HG03175 (cell line): Measurements from ENCODE around the gene PM20D1.

ENCODE experiments used
- ATAC-seq: cut with Tn5 transposase; IDR thresholded peaks from one replicate; pipeline ENCODE4 v1.9.1; 2021; ENCODE audit warnings: mild to moderate bottlenecking, moderate library complexity; ENCODE audit not compliant: unreplicated experiment

The PM20D1 gene

GRCh38 chr1:205843036-205843859 lies 6.7 kb downstream of the PM20D1 start:
- ATAC-seq = no peak

- ATAC-seq = no peak
Measured at GRCh38 chr1:205842229-205842628, 7.7 kb downstream of the PM20D1 start.

GRCh38 chr1:205840146-205840923 lies 9.6 kb downstream of the PM20D1 start:
- no peak for ATAC-seq

- ATAC-seq = no peak
Measured at GRCh38 chr1:205837382-205837970, 12.5 kb downstream of the PM20D1 start.

GRCh38 chr1:205834751-205835150 lies 15.2 kb downstream of the PM20D1 start:
- ATAC-seq = no peak

GRCh38 chr1:205832326-205832751 lies 17.6 kb downstream of the PM20D1 start:
- ATAC-seq = no peak

GRCh38 chr1:205827623-205828022 lies 22.3 kb downstream of the PM20D1 start:
- ATAC-seq = no peak

DNA sequence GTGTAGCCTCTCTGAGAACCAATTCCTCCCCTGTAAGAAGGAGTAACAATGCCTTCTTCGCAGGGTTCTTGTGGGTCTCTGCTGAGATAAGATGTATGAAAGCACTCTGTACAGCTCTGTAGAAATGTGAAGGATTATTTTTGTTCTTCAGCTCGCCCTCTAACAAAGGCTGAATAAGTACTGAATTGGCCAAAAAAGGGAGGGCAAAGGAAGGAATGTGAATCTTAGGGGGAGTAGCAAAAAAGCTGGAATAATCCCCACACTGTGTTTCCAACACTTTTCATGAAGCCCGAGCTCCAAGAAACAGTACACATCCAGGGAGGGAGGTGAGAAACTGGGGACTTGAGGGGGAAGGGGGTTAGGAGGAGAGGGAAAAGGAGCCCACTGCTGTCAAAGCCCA lies 22.9 kb downstream of the PM20D1 start:
- ATAC-seq = no peak

DNA sequence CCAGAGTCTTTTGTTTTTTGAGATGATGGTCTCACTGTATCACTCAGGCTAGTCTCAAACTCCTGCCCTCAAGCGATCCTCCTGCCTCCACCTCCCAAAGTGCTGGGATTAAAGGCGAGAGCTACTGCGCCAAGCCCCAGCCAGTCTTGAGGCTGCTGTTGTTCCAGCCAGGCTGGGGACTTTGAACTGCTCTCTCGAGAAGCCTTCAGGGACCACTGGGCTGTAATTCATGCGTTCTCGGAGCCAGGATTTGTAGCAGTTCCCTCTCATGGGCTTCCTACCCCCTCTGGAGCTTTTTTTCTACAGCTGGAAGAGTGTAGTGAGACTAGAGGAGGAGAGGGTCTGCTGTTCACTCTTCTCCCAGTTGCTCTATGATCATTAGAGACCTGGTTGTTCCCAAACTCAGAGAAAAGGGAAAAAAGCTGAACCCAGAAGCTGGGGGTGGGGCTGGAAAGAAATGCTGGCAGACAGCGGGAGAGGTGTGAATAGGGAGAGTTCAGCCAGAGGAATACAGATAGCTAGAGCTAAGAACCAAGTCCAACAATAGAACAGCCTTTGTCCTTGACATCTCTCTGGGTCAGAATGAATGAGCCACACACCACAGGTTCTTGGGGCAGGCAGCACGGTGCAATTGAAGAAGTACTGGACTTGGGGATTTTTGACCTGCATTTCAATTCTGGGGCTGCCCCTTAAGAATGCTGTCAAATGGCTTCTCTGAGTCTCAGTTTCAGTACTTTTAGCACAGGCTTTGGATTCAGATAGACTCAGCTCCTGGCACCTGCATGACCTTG lies 23.7 kb downstream of the PM20D1 start:
- no peak for ATAC-seq

DNA sequence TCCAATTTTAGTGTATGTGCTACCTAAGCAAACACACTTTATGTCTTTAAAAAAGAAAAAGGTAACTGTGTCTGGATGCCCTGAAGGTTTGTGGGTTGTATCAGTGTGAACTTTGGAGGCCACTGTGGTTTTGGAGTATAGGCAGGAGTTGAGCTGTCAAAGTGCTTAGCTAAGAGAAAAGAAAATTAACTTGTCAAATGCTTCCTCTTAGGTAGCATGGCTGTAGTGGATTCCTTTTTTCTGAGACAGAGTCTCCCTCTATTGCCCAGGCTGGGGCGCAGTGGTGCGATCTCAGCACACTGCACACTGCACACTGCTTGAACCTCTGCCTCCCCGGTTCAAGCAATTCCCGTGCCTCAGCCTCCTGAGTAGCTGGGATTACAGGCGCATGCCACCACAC lies 25.8 kb downstream of the PM20D1 start:
- no peak for ATAC-seq

DNA sequence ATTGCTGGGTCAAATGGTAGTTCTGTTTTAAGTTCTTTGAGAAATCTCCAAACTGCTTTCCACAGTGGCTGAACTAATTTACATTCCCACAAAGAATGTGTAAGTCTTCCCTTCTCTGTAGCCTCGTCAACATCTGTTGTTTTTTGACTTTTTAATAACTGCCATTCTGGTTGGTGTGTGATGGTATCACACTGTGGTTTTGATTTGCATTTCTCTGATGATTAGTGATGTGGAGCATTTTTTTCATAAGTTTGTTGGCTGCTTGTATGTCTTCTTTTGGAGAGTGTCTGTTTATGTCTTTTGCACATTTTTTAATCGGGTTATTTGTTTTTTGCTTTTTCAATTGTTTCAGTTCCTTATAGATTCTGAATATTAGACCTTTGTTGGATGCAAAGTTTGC lies 26.7 kb downstream of the PM20D1 start:
- peak; percentile 61 for ATAC-seq

DNA sequence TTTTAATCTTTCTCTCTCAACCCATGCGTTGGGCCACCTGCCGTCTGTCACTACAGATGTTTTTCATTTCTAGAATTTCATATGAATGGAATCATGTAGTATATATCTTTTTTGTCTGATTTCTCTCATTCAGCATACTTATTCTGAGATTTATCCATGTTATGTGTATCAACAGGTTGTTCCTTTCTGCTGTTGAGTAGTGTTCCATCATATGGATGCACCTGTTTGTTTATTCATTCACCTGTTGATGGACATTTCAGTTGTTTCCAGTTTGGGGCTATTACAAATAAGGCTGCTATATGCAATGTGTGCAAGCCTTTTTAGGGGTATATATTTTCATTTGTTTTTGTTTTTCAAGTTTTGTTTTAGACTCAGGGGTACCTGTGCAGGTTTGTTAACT lies 27.5 kb downstream of the PM20D1 start:
- no peak for ATAC-seq

DNA sequence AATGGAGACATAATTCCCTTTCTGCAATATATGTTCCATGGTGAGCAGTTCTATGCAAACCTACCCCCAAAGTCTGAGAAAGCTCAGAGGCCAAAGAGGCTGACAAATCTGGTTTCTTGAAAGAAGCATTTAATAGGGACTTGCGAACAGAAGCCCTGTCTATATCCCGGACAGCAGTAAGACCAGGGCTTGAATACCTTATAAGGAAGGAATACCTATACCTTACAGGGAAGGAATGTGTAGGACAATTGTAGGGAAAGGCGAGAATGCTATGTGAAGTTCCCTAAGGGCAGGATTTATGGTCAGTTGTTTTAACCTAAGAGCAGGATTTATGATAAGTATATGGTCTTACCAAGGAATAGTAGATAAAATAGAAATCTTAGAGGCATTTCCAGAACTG lies 31.9 kb downstream of the PM20D1 start:
- no peak for ATAC-seq

DNA sequence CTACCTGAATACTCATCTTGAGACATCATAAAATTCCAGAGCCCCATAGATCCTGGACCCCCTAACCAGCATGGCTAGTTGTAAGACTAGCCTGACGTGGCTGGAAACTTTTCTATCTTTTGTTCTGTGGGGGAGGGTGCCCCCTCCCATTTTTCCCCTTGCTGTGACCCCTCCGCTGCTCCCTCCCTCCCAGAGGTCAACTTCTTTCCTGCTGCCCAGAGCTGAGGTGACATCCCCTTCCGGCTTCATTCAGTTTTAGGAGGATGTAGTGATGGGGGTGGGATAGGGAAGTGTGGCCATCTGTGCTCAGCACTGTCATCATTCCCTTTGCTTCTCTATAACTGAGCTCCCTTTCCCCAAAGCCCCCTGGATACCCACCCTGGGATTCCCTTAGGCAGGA lies 32.6 kb downstream of the PM20D1 start:
- no peak for ATAC-seq

DNA sequence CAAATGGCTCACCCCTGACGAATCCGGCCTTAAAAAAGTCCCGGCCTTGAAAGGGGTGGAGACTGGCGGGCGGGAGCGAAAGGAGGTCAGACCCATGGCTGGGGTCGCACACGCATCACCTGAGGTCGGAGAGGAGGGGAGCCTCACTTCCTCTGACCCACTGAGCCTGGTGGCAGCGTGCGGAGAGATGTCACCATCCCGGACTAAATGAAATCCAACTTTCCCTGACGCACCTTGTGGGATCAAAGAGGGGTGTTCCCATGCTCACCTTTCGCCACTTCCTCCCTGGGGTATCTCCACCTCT lies 36.2 kb downstream of the PM20D1 start:
- no peak for ATAC-seq

GRCh38 chr1:205812878-205813754 lies 36.8 kb downstream of the PM20D1 start, which contains the start of gene SLC41A1:
Gene SLC41A1, minus strand, starts transcription at chr1:205813198. Its CDS starts 2,757 bp downstream, at chr1:205810441.
- peak; percentile 90 for ATAC-seq

- peak; percentile 10 for ATAC-seq
Measured at GRCh38 chr1:205812271-205812877, 37.6 kb downstream of the PM20D1 start.

DNA sequence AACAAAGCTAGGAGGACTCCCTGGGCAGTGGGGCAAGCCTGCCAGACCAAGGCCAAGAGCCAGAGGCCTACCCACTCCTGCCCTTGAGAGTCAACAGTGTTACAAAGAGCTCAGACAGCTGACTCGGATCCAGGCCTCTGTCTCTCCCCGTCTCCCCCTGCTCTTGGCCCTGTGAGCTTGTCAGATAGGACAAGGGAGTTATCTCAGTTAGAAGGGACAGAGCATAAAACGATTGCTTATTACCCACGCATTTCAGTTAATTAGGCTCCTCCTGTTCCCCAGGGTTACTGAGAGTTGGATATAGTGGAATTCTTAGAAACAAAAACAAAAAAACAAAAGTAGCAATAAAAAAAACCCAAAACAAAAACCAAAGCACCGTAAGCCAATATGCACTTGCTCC lies 38.3 kb downstream of the PM20D1 start:
- no peak for ATAC-seq

DNA sequence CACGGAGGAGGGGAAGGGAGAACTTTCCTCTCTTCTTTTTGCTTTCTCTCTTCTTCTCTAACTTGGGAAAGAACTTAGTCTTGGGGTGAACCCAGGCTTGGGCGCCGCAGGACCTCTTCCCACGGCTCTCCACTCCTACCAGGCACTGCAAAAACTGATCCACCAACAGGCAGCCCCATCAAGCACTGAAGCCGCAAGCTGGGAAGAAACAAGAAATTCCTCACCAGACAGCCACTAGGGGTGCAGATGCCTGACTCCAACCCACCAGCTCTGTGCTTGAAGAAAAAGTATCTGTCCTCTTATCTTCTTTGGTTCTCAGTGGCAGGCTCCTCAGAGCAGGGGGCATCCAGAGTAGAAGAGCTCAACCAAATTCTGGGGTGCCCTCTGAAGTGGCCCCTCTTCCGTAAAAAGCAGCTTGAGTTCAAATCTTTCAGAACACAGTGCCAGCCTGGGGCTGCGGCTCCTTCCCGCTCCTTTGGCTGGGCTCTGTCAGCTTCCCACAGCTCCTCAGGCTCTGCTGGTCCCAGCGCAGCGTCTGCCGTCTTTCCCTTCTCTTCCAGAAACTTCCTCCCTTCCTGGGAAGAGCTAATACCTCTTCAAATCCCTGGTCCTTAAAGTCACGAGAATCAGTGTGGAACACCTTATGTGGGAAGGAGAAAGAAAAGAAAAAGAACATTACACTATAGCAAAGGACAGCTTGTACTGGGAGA lies 39.3 kb downstream of the PM20D1 start:
- no peak for ATAC-seq
